Spleen (tissue), 11 donors: Measurements from ENCODE around the gene PDCD11. TPM values are rescaled to one million over a fixed set of nuclear protein-coding genes. Genes with fewer than 3 reads are reported as not detected.

Source experiments
- DNase-seq: peaks from one replicate; pipeline ENCODE4 v3.0.0-alpha.2; 2020
- H3K27ac ChIP-seq, 8 donors: fragments of 200-600 bp; sonication (generic) in 7 of 8; 1 replicate in 4 of 8; 2 replicates in 4 of 8; pipeline versions ENCODE4 v1.5.0 to v1.8.0; 2016 to 2021; ENCODE audit warnings: inconsistent platforms in 4 of 8, mild to moderate bottlenecking in 4 of 8, moderate library complexity in 1 of 8
- H3K27me3 ChIP-seq, 7 donors: fragments of 200-600 bp; sonication (generic) in 6 of 7; replicated peaks in 1 of 7; 1 replicate in 4 of 7; 2 replicates in 3 of 7; pipeline versions ENCODE4 v1.5.0 to v1.8.0; 2016 to 2021; ENCODE audit warnings: inconsistent platforms in 3 of 7, mild to moderate bottlenecking in 1 of 7
- H3K36me3 ChIP-seq, 6 donors: fragments of 200-600 bp; sonication (generic) in 5 of 6; 1 replicate in 4 of 6; 2 replicates in 2 of 6; pipeline versions ENCODE4 v1.5.0 to v1.8.0; 2016 to 2021; ENCODE audit warnings: inconsistent platforms in 2 of 6
- H3K4me1 ChIP-seq, 6 donors: fragments of 200-600 bp; sonication (generic) in 5 of 6; 1 replicate in 3 of 6; 2 replicates in 3 of 6; pipeline versions ENCODE4 v1.5.0 to v1.8.0; 2016 to 2021; ENCODE audit warnings: inconsistent platforms in 3 of 6
- H3K4me3 ChIP-seq, 8 donors: fragments of 200-600 bp; sonication (generic) in 7 of 8; 1 replicate in 4 of 8; 2 replicates in 4 of 8; pipeline versions ENCODE4 v1.5.0 to v1.8.0; 2016 to 2021; ENCODE audit warnings: inconsistent platforms in 4 of 8, mild to moderate bottlenecking in 4 of 8, moderate library complexity in 2 of 8
- H3K9me3 ChIP-seq, 8 donors: fragments of 200-600 bp; sonication (generic) in 7 of 8; 1 replicate in 4 of 8; 2 replicates in 4 of 8; pipeline versions ENCODE4 v1.5.0 to v1.8.0; 2016 to 2021; ENCODE audit warnings: inconsistent platforms in 4 of 8
- CTCF ChIP-seq, 11 experiments: fragments of 200-600 bp in 7 of 11; fragments of 450-650 bp in 4 of 11; sonication (generic) in 4 of 11; IDR thresholded peaks in 8 of 11; conservative IDR thresholded peaks in 3 of 11; 1 replicate in 7 of 11; 2 replicates in 4 of 11; pipeline versions ENCODE4 v1.4.0 to v1.8.0; 2016 to 2021; ENCODE audit warnings: antibody characterized with exemption in 11 of 11, inconsistent platforms in 4 of 11, mild to moderate bottlenecking in 1 of 11
- POLR2A ChIP-seq, 3 donors: fragments of 450-650 bp; IDR thresholded peaks; one replicate each; pipeline ENCODE4 v1.5.1; 2017; ENCODE audit warnings: antibody characterized with exemption in 3 of 3, mild to moderate bottlenecking in 1 of 3
- POLR2AphosphoS5 ChIP-seq, 3 donors: sonication (generic); formaldehyde crosslinking; IDR thresholded peaks; one replicate each; pipeline ENCODE4 v1.5.1; 2017; ENCODE audit warnings: antibody characterized with exemption in 3 of 3
- WGBS, 5 donors: extraction: QIAGEN DNeasy Blood & Tissue Kit in 3 of 5; methylation state at CpG; one replicate each; pipeline versions ENCODE4 v1.1.5 to v1.1.7; 2013 to 2018; 5-methylcytosine and 5-hydroxymethylcytosine counted together
- intact Hi-C: fragments of 100-400 bp; cut with DNase I; formaldehyde crosslinking; loops from one replicate; pipeline ENCODE4 v1.15.0; 2023; ENCODE audit warnings: low total_unique reads
- polyA plus RNA-seq, 3 donors: library from polyadenylated mRNA; stranded (reverse); fragments of 200-250 nt; gene quantifications; one replicate each; pipeline ENCODE4 v1.2.1, GENCODE V29; 2013
- total RNA-seq, 7 donors: library from RNA; depleted of rRNA in 3 of 7; stranded (reverse); fragments of >200 nt in 3 of 7; fragmentation: NEBNext Ultra II Directional in 4 of 7; extraction: Animal tissue kit (Norgen Biotek cat#: 25700) in 4 of 7; gene quantifications; one replicate each; pipeline versions ENCODE4 v1.1.0 to v1.2.1, GENCODE V29; 2016 to 2021
- donor health status: healthy with polysubstance abuse.
- donor health status: DM: no; HTN: no; CAD: no; lungs with moderate emphysema.
- donor health status: DM: no; HTN: no; CAD: no.
- donor health status: Bipolar disorder and iron deficiency.
- donor health status: healthy.
- donor health status: DM: no; HTN: no; CAD: no.
- donor health status: DM: yes; HTN: yes; CAD: no.

PDCD11 gene
- total and polyA plus RNA-seq, 10 donors: 13.9 to 41.9 (median 22.7) TPM

- peak overlapping the region in 3 of 8 donors; percentile 24 to 54 (median 50) for H3K27ac ChIP-seq
- no peaks in the 10 kb centered on the region for H3K27me3 ChIP-seq
- TF ChIP-seq POLR2A (IDR thresholded peaks at IDR 0.05) (no peak), CTCF (IDR thresholded peaks at IDR 0.05 in 8 of 11, conservative IDR thresholded peaks at IDR 0.05 in 3 of 11) (no peak), POLR2AphosphoS5 (IDR thresholded peaks at IDR 0.05) (no peak)
- H3K4me1 ChIP-seq: peaks cover under 1 to 38% (median 21%) of the 10 kb centered on the region in 6 donors
- no peaks in the 10 kb centered on the region for H3K9me3 ChIP-seq
- no peak overlapping the region for H3K4me3 ChIP-seq
- intact Hi-C loops: no loop called here
- DNase-seq: no peak
- no peaks in the 10 kb centered on the region for H3K36me3 ChIP-seq
- WGBS, 5 donors: 76 to 94% (median 87%) methylated on average over 14 of the region's 14 CpGs
Observed at GRCh38 chr10:103465411-103466179, 69.2 kb downstream of the PDCD11 start.

GRCh38 chr10:103466734-103467133, 70.3 kb downstream of the PDCD11 start:
- 75 to 91% (median 77%) methylated on average over 3 of the region's 3 CpGs for WGBS, 5 donors
- Histone ChIP-seq H3K36me3 (no peaks in the 10 kb centered on the region), H3K4me1 (peaks cover 9 to 49% (median 33%) of the 10 kb centered on the region in 6 donors), H3K9me3 (no peaks in the 10 kb centered on the region), H3K4me3 (no peak overlapping the region), H3K27me3 (no peaks in the 10 kb centered on the region), H3K27ac (peak overlapping the region in 5 of 8 donors; percentile 13 to 70 (median 58))
- TF ChIP-seq CTCF (IDR thresholded peaks at IDR 0.05 in 8 of 11, conservative IDR thresholded peaks at IDR 0.05 in 3 of 11) (no peak), POLR2A (IDR thresholded peaks at IDR 0.05) (no peak), POLR2AphosphoS5 (IDR thresholded peaks at IDR 0.05) (no peak)
- no peak for DNase-seq
- intact Hi-C loops: no loop called here

- no peaks in the 10 kb centered on the region for H3K9me3 ChIP-seq
- H3K4me3 ChIP-seq: no peak overlapping the region
- H3K27me3 ChIP-seq: no peaks in the 10 kb centered on the region
- H3K36me3 ChIP-seq: no peaks in the 10 kb centered on the region
- H3K27ac ChIP-seq: peak overlapping the region in 4 of 8 donors; percentile 33 to 70 (median 62)
- no peak for DNase-seq
- peaks cover 16 to 56% (median 39%) of the 10 kb centered on the region in 6 donors for H3K4me1 ChIP-seq
- intact Hi-C loops: no loop called here
- 69 to 80% (median 78%) methylated on average over 7 of the region's 7 CpGs for WGBS, 5 donors
- TF ChIP-seq POLR2A (IDR thresholded peaks at IDR 0.05) (no peak), POLR2AphosphoS5 (IDR thresholded peaks at IDR 0.05) (no peak), CTCF (IDR thresholded peaks at IDR 0.05 in 8 of 11, conservative IDR thresholded peaks at IDR 0.05 in 3 of 11) (no peak)
Observed at GRCh38 chr10:103467406-103467805, 71.0 kb downstream of the PDCD11 start.

GRCh38 chr10:103469201-103469600, 72.8 kb downstream of the PDCD11 start:
- H3K9me3 ChIP-seq: no peaks in the 10 kb centered on the region
- no peak overlapping the region for H3K4me3 ChIP-seq
- H3K4me1 ChIP-seq: peaks cover 16 to 64% (median 46%) of the 10 kb centered on the region in 6 donors
- TF ChIP-seq POLR2AphosphoS5 (IDR thresholded peaks at IDR 0.05) (no peak), POLR2A (IDR thresholded peaks at IDR 0.05) (no peak), CTCF (IDR thresholded peaks at IDR 0.05 in 8 of 11, conservative IDR thresholded peaks at IDR 0.05 in 3 of 11) (no peak)
- H3K27ac ChIP-seq: peak overlapping the region in 2 of 8 donors; percentile 80 to 90
- 64 to 79% (median 71%) methylated on average over 5 of the region's 5 CpGs for WGBS, 5 donors
- no peaks in the 10 kb centered on the region for H3K27me3 ChIP-seq
- intact Hi-C loops: no loop called here
- DNase-seq: no peak
- no peaks in the 10 kb centered on the region for H3K36me3 ChIP-seq
